Uterus (tissue), 2 donors: Measurements from ENCODE around the gene GATA2.

Experiments used
- CTCF ChIP-seq, 4 experiments: fragments of 200-600 bp in 2 of 4; fragments of 450-650 bp in 2 of 4; sonication (generic) in 2 of 4; IDR thresholded peaks; one replicate each; pipeline ENCODE4 v1.5.1; 2016 to 2019; ENCODE audit warnings: antibody characterized with exemption in 4 of 4, mild to moderate bottlenecking in 2 of 4, moderate library complexity in 1 of 4
- POLR2A ChIP-seq, 2 donors: fragments of 450-650 bp; IDR thresholded peaks; one replicate each; pipeline ENCODE4 v1.6.1; 2016; ENCODE audit warnings: antibody characterized with exemption in 2 of 2, mild to moderate bottlenecking in 1 of 2, moderate library complexity in 1 of 2

GRCh38 chr3:128517648-128518047 is 24.6 kb upstream of the GATA2 start:
- TF ChIP-seq CTCF (IDR thresholded peaks at IDR 0.05) = no peak
- TF ChIP-seq POLR2A (IDR thresholded peaks at IDR 0.05) = no peak
